UCSD-AML1 (cell line): ENCODE results near the gene CHMP1B.

ENCODE experiments used
- DNase-seq: peaks from one replicate; lab custom pipeline; 2025; ENCODE audit not compliant: unreplicated experiment; lab: John Stamatoyannopoulos, UW

The CHMP1B gene

DNA sequence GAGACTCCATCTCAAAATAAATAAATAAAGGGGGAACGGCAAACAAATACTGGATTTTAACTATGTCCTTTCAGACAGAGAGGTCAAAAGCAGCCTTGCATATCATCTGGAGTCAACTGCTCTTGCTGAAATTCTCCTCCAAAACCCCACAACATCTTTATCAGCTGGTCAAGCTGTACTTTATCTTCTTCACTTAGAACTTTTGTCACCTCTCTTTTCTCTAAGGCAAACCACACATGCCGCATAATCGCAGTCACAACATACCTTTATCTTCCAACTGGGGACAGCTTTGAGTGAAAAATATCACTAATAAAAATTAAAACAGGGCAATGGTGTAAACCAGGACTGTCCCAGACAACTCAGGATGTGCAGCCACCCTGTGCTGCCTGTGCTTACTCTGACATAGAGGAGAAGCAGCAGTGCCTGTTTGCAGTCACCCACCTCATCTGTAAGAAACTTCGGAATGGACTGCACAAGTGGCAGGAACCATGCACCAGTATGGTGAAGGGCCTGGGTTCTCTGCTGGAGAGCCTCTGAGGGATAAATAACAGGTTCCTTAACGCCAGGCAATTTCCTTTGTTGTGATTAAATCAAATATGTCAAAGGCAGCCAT lies 50.7 kb downstream of the CHMP1B start:
- no peak for DNase-seq

DNA sequence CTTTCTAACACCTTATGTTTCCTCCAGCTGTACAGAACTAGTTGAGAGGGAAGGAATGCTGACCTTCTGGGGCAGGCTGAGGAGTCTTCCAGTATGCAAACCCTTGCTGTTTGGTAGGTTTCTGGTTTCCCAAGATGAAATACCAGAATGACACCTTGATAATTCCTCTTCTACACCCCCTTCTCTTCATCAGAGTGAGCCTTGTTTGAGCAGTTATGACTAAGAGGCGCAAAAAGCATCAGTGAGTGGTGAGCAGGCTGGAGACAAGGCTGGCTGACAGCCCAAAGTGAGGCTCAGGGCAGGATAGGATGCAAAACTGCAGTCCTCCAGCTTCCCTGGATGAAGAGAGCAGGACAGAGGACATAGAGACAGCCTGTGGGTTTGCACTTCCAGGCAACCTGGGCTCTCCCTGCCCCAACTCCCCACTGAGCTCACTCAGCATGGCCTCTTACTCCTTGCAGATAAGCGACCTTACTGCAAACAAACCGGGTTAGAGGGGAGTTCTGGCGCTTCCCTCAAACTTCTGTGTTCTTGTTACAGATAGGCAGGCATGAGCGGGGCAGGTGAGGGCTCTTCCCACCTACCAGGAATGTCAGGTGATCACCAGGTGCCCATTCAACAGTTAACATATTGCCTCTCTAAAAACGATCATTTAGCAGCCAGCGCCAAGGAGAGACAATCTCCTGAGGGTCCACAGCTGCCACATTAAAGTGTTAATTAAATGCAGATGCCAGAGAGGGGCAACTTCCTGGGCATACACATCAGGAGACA lies 51.5 kb downstream of the CHMP1B start:
- DNase-seq, result no peak
